ENCODE measurements around the gene POU6F2. TPM values are rescaled to one million over a fixed set of nuclear protein-coding genes. Genes with fewer than 3 reads are reported as not detected.

Gene POU6F2
- polyA plus RNA-seq, 1 experiment, result not detected

DNA sequence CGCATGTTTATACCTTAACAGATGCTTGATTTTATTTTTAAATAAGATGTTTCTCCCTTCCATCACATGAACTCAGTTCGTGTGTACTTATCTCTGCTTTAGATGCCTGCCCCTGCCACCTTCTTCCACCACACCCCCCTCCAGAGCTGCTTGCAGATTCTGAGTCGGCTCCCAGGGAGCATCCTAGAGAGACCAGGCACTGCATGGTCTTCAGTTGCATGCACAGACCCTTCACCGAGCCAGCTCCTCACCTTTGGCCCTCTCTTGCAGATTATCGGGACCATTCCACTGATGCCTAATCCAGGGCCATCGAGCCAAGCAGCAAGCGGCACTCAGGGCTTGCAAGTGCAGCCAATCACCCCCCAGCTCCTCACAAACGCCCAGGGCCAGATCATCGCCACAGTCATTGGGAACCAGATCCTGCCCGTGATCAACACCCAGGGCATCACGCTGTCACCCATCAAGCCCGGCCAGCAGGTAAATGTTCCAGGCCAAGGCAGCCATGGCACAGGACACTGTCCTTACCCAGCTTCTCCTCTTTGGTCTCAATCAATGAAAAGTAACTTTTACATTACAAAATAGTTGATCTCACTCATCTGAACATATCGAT, 455.2 kb downstream of the POU6F2 start:
- no peak overlapping the region for H3K4me3 ChIP-seq (ENCODE audit: low read depth, low read length)
- DNase-seq (ENCODE audit: low read depth), result no peak
- TF ChIP-seq, protein P1, sequence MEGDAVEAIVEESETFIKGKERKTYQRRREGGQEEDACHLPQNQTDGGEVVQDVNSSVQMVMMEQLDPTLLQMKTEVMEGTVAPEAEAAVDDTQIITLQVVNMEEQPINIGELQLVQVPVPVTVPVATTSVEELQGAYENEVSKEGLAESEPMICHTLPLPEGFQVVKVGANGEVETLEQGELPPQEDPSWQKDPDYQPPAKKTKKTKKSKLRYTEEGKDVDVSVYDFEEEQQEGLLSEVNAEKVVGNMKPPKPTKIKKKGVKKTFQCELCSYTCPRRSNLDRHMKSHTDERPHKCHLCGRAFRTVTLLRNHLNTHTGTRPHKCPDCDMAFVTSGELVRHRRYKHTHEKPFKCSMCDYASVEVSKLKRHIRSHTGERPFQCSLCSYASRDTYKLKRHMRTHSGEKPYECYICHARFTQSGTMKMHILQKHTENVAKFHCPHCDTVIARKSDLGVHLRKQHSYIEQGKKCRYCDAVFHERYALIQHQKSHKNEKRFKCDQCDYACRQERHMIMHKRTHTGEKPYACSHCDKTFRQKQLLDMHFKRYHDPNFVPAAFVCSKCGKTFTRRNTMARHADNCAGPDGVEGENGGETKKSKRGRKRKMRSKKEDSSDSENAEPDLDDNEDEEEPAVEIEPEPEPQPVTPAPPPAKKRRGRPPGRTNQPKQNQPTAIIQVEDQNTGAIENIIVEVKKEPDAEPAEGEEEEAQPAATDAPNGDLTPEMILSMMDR (IDR thresholded peaks at IDR 0.05; ENCODE audit: insufficient read depth, low read depth, low read length), result no peak
- H3K36me3 ChIP-seq (ENCODE audit: control insufficient read depth, insufficient read depth, low read length), result no peaks in the 10 kb centered on the region
- H3K27me3 ChIP-seq (ENCODE audit: control insufficient read depth, insufficient read depth, low read length), result no peaks in the 10 kb centered on the region
- CTCF ChIA-PET, result no interaction called here
- POLR2A ChIA-PET, result no interaction called here

- TF ChIP-seq, protein P1 (IDR thresholded peaks at IDR 0.05; ENCODE audit: insufficient read depth, low read depth, low read length), result no peak
- ChIA-PET POLR2A (no interaction called here), CTCF (no interaction called here)
- DNase-seq (ENCODE audit: low read depth), result no peak
- Histone ChIP-seq H3K36me3 (ENCODE audit: control insufficient read depth, insufficient read depth, low read length) (no peaks in the 10 kb centered on the region), H3K4me3 (ENCODE audit: low read depth, low read length) (no peak overlapping the region), H3K27me3 (ENCODE audit: control insufficient read depth, insufficient read depth, low read length) (no peaks in the 10 kb centered on the region)
These were observed 455.8 kb downstream of the POU6F2 start for GRCh38 chr7:39433550-39433949.

DNA sequence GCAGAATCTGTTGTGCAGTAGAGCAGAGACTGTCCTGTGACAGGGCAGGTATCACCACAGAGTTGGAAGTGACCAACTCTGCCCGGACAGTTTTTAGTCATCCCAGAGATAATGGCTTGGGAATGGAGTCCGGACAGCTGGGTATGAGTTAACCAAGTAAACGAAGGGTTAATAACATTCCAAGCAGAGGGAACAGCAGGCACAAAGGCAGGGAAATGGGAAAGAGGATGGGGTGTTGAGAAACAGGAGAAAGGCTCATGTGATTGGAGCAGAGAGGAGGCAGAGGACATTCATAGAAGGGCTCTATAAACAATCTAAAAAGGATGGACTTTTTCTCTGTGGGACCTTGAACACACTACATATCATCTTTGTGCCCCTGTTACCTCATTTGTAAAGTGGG, 456.3 kb downstream of the POU6F2 start:
- POLR2A ChIA-PET, result no interaction called here
- TF ChIP-seq, protein P1 (IDR thresholded peaks at IDR 0.05; ENCODE audit: insufficient read depth, low read depth, low read length), result no peak
- DNase-seq (ENCODE audit: low read depth), result no peak
- CTCF ChIA-PET, result interaction anchor here (1.3 kb wide), 1 partner anchor 11 kb away, joined by 3 read pairs; no protein-coding TSS in a partner anchor
- Histone ChIP-seq H3K27me3 (ENCODE audit: control insufficient read depth, insufficient read depth, low read length) (no peaks in the 10 kb centered on the region), H3K4me3 (ENCODE audit: low read depth, low read length) (no peak overlapping the region), H3K36me3 (ENCODE audit: control insufficient read depth, insufficient read depth, low read length) (no peaks in the 10 kb centered on the region)

GRCh38 chr7:39446546-39446945, 468.8 kb downstream of the POU6F2 start:
- no peak for DNase-seq (ENCODE audit: low read depth)
- peaks cover 1% of the 10 kb centered on the region; the same call in 1 of the 2 replicates for H3K27me3 ChIP-seq (ENCODE audit: control insufficient read depth, insufficient read depth, low read length)
- ChIA-PET CTCF (interaction anchor here (0.6 kb wide), 1 partner anchor 510 kb away, joined by 3 read pairs; no protein-coding TSS in a partner anchor), POLR2A (no interaction called here)
- TF ChIP-seq, protein P1 (IDR thresholded peaks at IDR 0.05; ENCODE audit: insufficient read depth, low read depth, low read length), result no peak
- no peaks in the 10 kb centered on the region for H3K36me3 ChIP-seq (ENCODE audit: control insufficient read depth, insufficient read depth, low read length)
- no peak overlapping the region for H3K4me3 ChIP-seq (ENCODE audit: low read depth, low read length)

GRCh38 chr7:39451901-39452300, 474.2 kb downstream of the POU6F2 start:
- no peak for DNase-seq (ENCODE audit: low read depth)
- peaks cover 1% of the 10 kb centered on the region; the same call in 1 of the 2 replicates for H3K27me3 ChIP-seq (ENCODE audit: control insufficient read depth, insufficient read depth, low read length)
- CTCF ChIA-PET, result interaction anchor here (0.6 to 3.1 kb wide), 3 partner anchors 9 to 376 kb away, joined by 3 to 18 read pairs (median 3); no protein-coding TSS in a partner anchor

More at GRCh38 chr7:39451901-39452300, 474.2 kb downstream of the POU6F2 start:
- no peaks in the 10 kb centered on the region for H3K36me3 ChIP-seq (ENCODE audit: control insufficient read depth, insufficient read depth, low read length)
- H3K4me3 ChIP-seq (ENCODE audit: low read depth, low read length), result no peak overlapping the region
- TF ChIP-seq, protein P1 (IDR thresholded peaks at IDR 0.05; ENCODE audit: insufficient read depth, low read depth, low read length), result no peak
- POLR2A ChIA-PET, result no interaction called here

Measured in BJ (cell line).